ENCODE measurements around the gene CACNA1I.
A peak's percentile ranks its signal among the peaks of the same experiment; 100 is the strongest.

Gene CACNA1I

GRCh38 chr22:39554151-39554550 is 16.4 kb upstream of the CACNA1I start:
- Histone ChIP-seq H3K4me3 (replicated peaks; ENCODE audit: low read depth, low read length) (no peak overlapping the region), H3K36me3 (ENCODE audit: control insufficient read depth, insufficient read depth, low read length) (no peaks in the 10 kb centered on the region), H3K27me3 (replicated peaks; ENCODE audit: control insufficient read depth, insufficient read depth, low read length) (no peaks in the 10 kb centered on the region; the same call in 1 of the 2 replicates)
- no peak for DNase-seq (ENCODE audit: extremely low read depth, insufficient read length)
- no peak for TF ChIP-seq CTCF (IDR thresholded peaks at IDR 0.05; ENCODE audit: insufficient read depth, low read length, poor library complexity, severe bottlenecking)

DNA sequence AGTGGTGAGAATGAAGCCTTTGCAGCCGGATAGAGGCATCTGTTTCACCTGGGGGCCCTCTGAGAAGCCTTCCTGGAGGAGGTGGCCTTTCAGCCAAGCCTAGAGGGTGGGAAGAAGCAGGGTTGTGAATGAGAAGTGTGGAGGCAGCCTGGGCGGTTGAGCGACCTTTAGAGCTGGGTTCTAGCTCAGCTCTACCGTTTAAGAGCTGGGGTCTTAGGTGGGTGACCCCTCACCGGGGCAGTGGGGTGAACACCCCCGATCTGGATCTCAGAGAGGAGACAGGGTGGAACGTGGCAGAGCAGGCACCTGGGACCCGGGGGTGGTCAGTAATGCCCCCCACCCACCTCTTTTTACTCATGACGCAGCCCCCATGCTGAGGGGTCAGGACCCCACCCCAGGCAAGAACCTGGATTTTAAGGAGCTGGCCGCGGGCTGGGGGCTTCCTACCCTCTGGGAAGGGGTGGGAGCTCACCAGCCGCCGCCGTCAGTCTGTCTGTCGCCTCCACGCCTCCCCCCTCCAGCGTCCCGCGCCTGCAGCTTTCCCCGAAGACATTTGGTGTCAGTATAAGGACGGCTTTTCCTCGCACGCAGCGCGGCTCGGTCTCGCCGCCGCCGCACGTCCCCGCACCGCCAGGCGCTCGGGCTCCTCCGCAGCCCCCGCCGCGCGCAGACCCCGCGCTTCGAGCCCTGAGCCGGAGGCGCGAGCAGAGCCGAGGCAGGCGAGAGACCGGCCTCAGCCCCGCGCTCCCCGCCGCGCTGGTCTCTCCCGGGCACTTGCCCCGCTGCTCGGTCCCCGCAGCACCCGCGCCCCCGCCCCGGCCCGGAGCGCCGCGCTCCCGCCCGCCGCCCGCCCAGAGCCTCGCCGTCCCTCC is 13.3 kb upstream of the CACNA1I start:
- no peak for DNase-seq (ENCODE audit: extremely low read depth, insufficient read length)
- H3K27me3 ChIP-seq (replicated peaks; ENCODE audit: control insufficient read depth, insufficient read depth, low read length) = no peaks in the 10 kb centered on the region; the same call in 1 of the 2 replicates
- no peaks in the 10 kb centered on the region for H3K36me3 ChIP-seq (ENCODE audit: control insufficient read depth, insufficient read depth, low read length)
- no peak overlapping the region for H3K4me3 ChIP-seq (replicated peaks; ENCODE audit: low read depth, low read length)
- no peak for TF ChIP-seq CTCF (IDR thresholded peaks at IDR 0.05; ENCODE audit: insufficient read depth, low read length, poor library complexity, severe bottlenecking)

DNA sequence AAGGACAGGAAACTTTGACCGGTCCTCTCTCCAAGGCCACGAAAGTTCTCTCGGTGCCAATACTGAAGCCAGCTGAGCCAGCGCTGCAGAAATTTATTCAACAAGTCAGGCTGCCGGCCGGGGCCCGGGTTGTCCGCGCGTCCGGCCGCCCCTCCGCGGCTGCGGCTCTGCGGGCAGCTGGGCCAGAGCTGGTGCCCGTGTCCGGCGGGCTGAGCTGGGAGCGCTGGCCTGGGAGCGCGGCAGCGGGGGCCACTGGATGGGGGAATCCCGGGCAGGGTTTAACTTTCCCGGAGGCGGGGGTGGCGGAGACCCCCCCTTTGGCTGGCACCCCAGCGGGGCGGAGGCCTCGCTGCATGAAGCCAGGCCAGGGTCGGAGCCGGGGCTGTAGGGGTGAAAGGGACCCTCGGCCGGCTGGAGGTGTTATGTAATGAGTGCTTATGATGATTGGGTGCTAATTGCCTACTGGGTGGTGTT is 12.3 kb upstream of the CACNA1I start:
- no peaks in the 10 kb centered on the region for H3K36me3 ChIP-seq (ENCODE audit: control insufficient read depth, insufficient read depth, low read length)
- TF ChIP-seq CTCF (IDR thresholded peaks at IDR 0.05; ENCODE audit: insufficient read depth, low read length, poor library complexity, severe bottlenecking) = no peak
- DNase-seq (ENCODE audit: extremely low read depth, insufficient read length) = no peak
- no peak overlapping the region for H3K4me3 ChIP-seq (replicated peaks; ENCODE audit: low read depth, low read length)
- no peaks in the 10 kb centered on the region; the same call in 1 of the 2 replicates for H3K27me3 ChIP-seq (replicated peaks; ENCODE audit: control insufficient read depth, insufficient read depth, low read length)

DNA sequence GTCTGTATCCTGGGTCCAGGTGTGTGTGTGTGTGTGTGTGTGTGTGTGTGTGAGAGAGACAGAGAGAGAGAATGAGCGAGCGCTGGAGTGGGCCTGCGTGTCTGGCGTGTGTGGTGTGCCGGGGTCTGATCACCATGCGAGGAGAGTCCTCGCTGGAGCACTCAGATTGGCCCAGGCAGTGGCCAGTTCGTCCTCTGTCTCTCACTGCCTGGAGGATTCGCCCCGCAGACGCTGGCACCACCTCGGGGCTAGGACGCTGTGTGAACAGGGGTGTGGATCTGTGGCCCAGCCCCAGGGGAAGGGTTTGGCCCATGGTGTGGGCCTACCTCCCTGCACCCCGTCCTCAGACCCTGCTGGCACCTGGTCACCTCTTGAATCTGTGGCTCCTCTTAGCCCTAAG is 11.6 kb upstream of the CACNA1I start:
- Histone ChIP-seq H3K4me3 (replicated peaks; ENCODE audit: low read depth, low read length) (no peak overlapping the region), H3K36me3 (ENCODE audit: control insufficient read depth, insufficient read depth, low read length) (no peaks in the 10 kb centered on the region), H3K27me3 (replicated peaks; ENCODE audit: control insufficient read depth, insufficient read depth, low read length) (no peaks in the 10 kb centered on the region; the same call in 1 of the 2 replicates)
- DNase-seq (ENCODE audit: extremely low read depth, insufficient read length) = no peak
- no peak for TF ChIP-seq CTCF (IDR thresholded peaks at IDR 0.05; ENCODE audit: insufficient read depth, low read length, poor library complexity, severe bottlenecking)

DNA sequence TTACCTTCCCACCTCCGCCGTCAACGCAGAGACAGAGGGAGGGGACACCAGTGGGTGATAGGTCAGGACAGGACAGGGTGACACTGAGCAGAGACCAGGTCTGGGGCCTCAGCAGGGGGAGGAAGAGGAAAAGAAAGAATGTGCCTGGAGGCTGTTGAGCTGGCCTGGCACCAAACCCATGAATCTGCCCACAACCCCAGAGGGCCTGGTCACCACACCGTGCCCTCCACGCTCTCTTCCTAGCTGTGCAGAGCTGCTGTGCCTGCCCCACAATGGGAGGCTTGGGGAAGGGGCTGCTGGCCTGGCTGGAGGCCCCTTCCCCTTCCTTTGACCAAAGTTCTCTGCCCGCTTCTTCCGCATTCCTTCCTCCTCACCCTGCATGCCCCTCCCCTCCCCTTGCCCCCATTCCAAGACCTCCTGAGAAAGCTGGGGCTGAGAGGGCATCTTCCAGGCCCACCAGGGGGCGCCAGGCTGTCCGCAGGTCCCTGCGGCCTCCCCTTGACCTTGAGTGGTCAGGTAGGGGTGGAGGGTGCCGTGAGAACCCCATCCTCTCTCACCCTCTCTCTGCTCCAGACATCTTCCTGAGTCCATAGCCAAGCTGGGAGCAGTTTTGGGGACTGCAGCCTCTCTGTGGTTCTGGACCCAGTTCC is 11.0 kb upstream of the CACNA1I start:
- Histone ChIP-seq H3K27me3 (replicated peaks; ENCODE audit: control insufficient read depth, insufficient read depth, low read length) (no peaks in the 10 kb centered on the region; the same call in 1 of the 2 replicates), H3K4me3 (replicated peaks; ENCODE audit: low read depth, low read length) (no peak overlapping the region), H3K36me3 (ENCODE audit: control insufficient read depth, insufficient read depth, low read length) (no peaks in the 10 kb centered on the region)
- peak; percentile 82 for TF ChIP-seq CTCF (IDR thresholded peaks at IDR 0.05; ENCODE audit: insufficient read depth, low read length, poor library complexity, severe bottlenecking)
- DNase-seq (ENCODE audit: extremely low read depth, insufficient read length) = no peak
